GM19463 (cell line): ENCODE data around the gene LZTFL1.

Source experiments
- ATAC-seq: cut with Tn5 transposase; IDR thresholded peaks from one replicate; pipeline ENCODE4 v1.9.1; 2021; ENCODE audit warnings: mild to moderate bottlenecking, moderate library complexity; ENCODE audit not compliant: unreplicated experiment

LZTFL1 gene

GRCh38 chr3:45787551-45787950 lies 54.4 kb downstream of the LZTFL1 start:
- ATAC-seq: no peak

GRCh38 chr3:45786801-45787495 lies 55.0 kb downstream of the LZTFL1 start:
- ATAC-seq: no peak

GRCh38 chr3:45785605-45786150 lies 56.2 kb downstream of the LZTFL1 start:
- ATAC-seq: no peak

- no peak for ATAC-seq
Measured at GRCh38 chr3:45783667-45784066, 58.3 kb downstream of the LZTFL1 start.

- ATAC-seq: no peak
Measured at GRCh38 chr3:45782381-45782780, 59.5 kb downstream of the LZTFL1 start.

GRCh38 chr3:45781841-45782240 lies 60.1 kb downstream of the LZTFL1 start:
- no peak for ATAC-seq

GRCh38 chr3:45781271-45781670 lies 60.6 kb downstream of the LZTFL1 start:
- ATAC-seq: no peak

- ATAC-seq: no peak
Measured at GRCh38 chr3:45779746-45780735, 61.9 kb downstream of the LZTFL1 start.

- ATAC-seq: no peak
Measured at GRCh38 chr3:45778761-45779201, 63.1 kb downstream of the LZTFL1 start.

GRCh38 chr3:45777746-45778386 lies 64.1 kb downstream of the LZTFL1 start:
- ATAC-seq: no peak

- ATAC-seq: no peak
Measured at GRCh38 chr3:45777111-45777745, 64.7 kb downstream of the LZTFL1 start.

- no peak for ATAC-seq
Measured at GRCh38 chr3:45776611-45777010, 65.3 kb downstream of the LZTFL1 start.

GRCh38 chr3:45776301-45776595 lies 65.7 kb downstream of the LZTFL1 start:
- ATAC-seq: no peak

- no peak for ATAC-seq
Measured at GRCh38 chr3:45775571-45776300, 66.2 kb downstream of the LZTFL1 start.

- ATAC-seq: no peak
Measured at GRCh38 chr3:45774581-45775521, 67.1 kb downstream of the LZTFL1 start.

GRCh38 chr3:45773714-45774449 lies 68.0 kb downstream of the LZTFL1 start:
- ATAC-seq: no peak
